ENCODE measurements around the gene PSME1. TPM values are rescaled to one million over a fixed set of nuclear protein-coding genes. Genes with fewer than 3 reads are reported as not detected.

The PSME1 gene
- total and polyA plus RNA-seq, 2 of the 13 experiments (the other 11 are each of a cell fraction or from before 2014, with no cell fraction given) = 159 to 608 TPM

DNA sequence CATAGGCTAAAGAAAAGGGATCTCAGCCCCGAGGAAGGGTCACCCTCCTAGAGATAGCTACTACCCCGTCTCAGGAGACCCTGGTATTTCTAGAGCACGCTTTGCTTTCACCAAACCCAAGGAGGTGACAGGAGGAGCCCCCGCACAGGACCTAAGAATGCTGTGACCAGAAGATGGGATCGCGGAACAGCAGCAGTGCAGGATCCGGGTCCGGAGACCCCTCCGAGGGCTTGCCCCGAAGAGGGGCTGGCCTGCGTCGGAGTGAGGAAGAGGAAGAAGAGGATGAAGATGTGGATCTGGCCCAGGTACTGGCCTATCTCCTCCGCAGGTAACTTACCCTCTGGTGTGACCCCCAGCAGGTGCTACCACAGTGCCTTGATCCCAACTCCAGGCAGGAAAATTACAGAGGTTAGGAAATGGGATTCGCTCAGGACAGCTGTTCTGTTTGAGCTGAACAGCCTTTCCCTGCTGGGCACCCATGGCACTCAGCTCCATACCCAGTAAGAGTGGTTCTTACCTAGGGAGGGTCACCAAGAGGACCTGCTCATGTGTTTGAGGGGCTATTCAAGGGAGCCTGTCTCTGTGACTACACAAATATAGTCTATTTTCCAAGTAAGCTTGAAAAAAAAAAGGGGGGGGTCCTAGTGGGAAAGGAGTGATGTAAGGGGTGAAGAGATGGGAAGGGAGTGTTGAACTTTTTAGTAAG is 20.4 kb upstream of the PSME1 start (continued):
- TF ChIP-seq SOX5 (CRISPR knock-in tag; IDR thresholded peaks at IDR 0.05; ENCODE audit: borderline replicate concordance) (no peak), NFE2L1 (CRISPR knock-in tag; IDR thresholded peaks at IDR 0.05; ENCODE audit: borderline replicate concordance) (0 out of 2 replicates have a peak, but pooled peaks have one; percentile 64), GATAD2A (CRISPR knock-in tag; IDR thresholded peaks at IDR 0.05) (no peak), THAP8 (CRISPR knock-in tag; IDR thresholded peaks at IDR 0.05; ENCODE audit: borderline replicate concordance) (no peak), PHF8 (CRISPR knock-in tag; IDR thresholded peaks at IDR 0.05) (no peak), ZNF501 (CRISPR knock-in tag; IDR thresholded peaks at IDR 0.05) (no peak; the same call in 1 of the 2 replicates), ZSCAN30 (CRISPR knock-in tag; IDR thresholded peaks at IDR 0.05) (no peak), ZNF781 (CRISPR knock-in tag; IDR thresholded peaks at IDR 0.05; ENCODE audit: borderline replicate concordance, not compliant biosample characterization) (no peak), GLI4 (CRISPR knock-in tag; IDR thresholded peaks at IDR 0.05; ENCODE audit: borderline replicate concordance) (peak; percentile 12; the same call in 1 of the 2 replicates), NFE2L2 (IDR thresholded peaks at IDR 0.05; ENCODE audit: low read length) (no peak), ZNF430 (CRISPR knock-in tag; IDR thresholded peaks at IDR 0.05) (no peak), NAIF1 (CRISPR knock-in tag; IDR thresholded peaks at IDR 0.05; ENCODE audit: borderline replicate concordance) (no peak), TAF1 (CRISPR knock-in tag; IDR thresholded peaks at IDR 0.05) (no peak), ZNF652 (CRISPR knock-in tag; IDR thresholded peaks at IDR 0.05; ENCODE audit: borderline replicate concordance, low read depth) (no peak), ZNF225 (CRISPR knock-in tag; IDR thresholded peaks at IDR 0.05) (peak; percentile 91; the same call in 1 of the 2 replicates), SNAPC2 (CRISPR knock-in tag; IDR thresholded peaks at IDR 0.05) (peak; percentile 30; the same call in 1 of the 2 replicates), MED8 (CRISPR knock-in tag; IDR thresholded peaks at IDR 0.05; ENCODE audit: insufficient replicate concordance) (peak; percentile 35), RFX5 (IDR thresholded peaks at IDR 0.05; ENCODE audit: low read depth, low read length) (no peak), CHCHD3 (CRISPR knock-in tag; IDR thresholded peaks at IDR 0.05) (peak; percentile 30; the same call in 1 of the 2 replicates), TBX3 (IDR thresholded peaks at IDR 0.05; ENCODE audit: borderline replicate concordance) (no peak), ZMYM3 (CRISPR knock-in tag; IDR thresholded peaks at IDR 0.05) (peak; percentile 62), FOXA3 (CRISPR knock-in tag; IDR thresholded peaks at IDR 0.05) (no peak), ZNF331 (CRISPR knock-in tag; IDR thresholded peaks at IDR 0.05) (no peak), AKAP8 (CRISPR knock-in tag; IDR thresholded peaks at IDR 0.05) (no peak), TEAD3 (CRISPR knock-in tag; optimal IDR thresholded peaks at IDR 0.05; ENCODE audit: borderline replicate concordance) (peak; percentile 55), TCF7L2 (IDR thresholded peaks at IDR 0.05; ENCODE audit: low read depth, low read length) (no peak), ZNF256 (CRISPR knock-in tag; conservative IDR thresholded peaks at IDR 0.05) (0 out of 2 replicates have a peak, but pooled peaks have one; percentile 60)
- TF ChIP-seq, protein P1, sequence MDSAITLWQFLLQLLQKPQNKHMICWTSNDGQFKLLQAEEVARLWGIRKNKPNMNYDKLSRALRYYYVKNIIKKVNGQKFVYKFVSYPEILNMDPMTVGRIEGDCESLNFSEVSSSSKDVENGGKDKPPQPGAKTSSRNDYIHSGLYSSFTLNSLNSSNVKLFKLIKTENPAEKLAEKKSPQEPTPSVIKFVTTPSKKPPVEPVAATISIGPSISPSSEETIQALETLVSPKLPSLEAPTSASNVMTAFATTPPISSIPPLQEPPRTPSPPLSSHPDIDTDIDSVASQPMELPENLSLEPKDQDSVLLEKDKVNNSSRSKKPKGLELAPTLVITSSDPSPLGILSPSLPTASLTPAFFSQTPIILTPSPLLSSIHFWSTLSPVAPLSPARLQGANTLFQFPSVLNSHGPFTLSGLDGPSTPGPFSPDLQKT (CRISPR knock-in tag; IDR thresholded peaks at IDR 0.05; ENCODE audit: borderline replicate concordance) = 0 out of 2 replicates have a peak, but pooled peaks have one; percentile 37
- TF ChIP-seq, protein P2, sequence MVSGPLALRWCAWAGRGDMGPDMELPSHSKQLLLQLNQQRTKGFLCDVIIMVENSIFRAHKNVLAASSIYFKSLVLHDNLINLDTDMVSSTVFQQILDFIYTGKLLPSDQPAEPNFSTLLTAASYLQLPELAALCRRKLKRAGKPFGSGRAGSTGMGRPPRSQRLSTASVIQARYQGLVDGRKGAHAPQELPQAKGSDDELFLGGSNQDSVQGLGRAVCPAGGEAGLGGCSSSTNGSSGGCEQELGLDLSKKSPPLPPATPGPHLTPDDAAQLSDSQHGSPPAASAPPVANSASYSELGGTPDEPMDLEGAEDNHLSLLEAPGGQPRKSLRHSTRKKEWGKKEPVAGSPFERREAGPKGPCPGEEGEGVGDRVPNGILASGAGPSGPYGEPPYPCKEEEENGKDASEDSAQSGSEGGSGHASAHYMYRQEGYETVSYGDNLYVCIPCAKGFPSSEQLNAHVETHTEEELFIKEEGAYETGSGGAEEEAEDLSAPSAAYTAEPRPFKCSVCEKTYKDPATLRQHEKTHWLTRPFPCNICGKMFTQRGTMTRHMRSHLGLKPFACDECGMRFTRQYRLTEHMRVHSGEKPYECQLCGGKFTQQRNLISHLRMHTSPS (CRISPR knock-in tag; IDR thresholded peaks at IDR 0.05; ENCODE audit: low read depth) = peak; percentile 57; the same call in 1 of the 2 replicates

Data from HepG2 (cell line).